KMS-11 (cell line): ENCODE data around the gene AIF1.

ENCODE experiments used
- H2AFZ ChIP-seq: fragments of 200-600 bp; sonication (generic); 2 replicates; pipeline ENCODE4 v1.6.1; 2016; ENCODE audit warnings: antibody characterized with exemption, mixed run types, low read depth
- H3K27ac ChIP-seq: fragments of 200-600 bp; sonication (generic); 2 replicates; pipeline ENCODE4 v1.6.1; 2016; ENCODE audit warnings: mild to moderate bottlenecking, mixed run types
- H3K27me3 ChIP-seq: fragments of 200-600 bp; sonication (generic); 2 replicates; pipeline ENCODE4 v1.6.1; 2017; ENCODE audit warnings: mild to moderate bottlenecking, low read depth, mixed run types, moderate library complexity; ENCODE audit not compliant: insufficient read depth
- H3K36me3 ChIP-seq: fragments of 200-600 bp; sonication (generic); 2 replicates; pipeline ENCODE4 v1.6.1; 2017; ENCODE audit warnings: mild to moderate bottlenecking, mixed run types; ENCODE audit not compliant: insufficient read depth
- H3K4me1 ChIP-seq: fragments of 200-600 bp; sonication (generic); 2 replicates; pipeline ENCODE4 v1.6.1; 2016; ENCODE audit warnings: mild to moderate bottlenecking, low read depth, mixed run types; ENCODE audit not compliant: poor library complexity, severe bottlenecking
- H3K4me2 ChIP-seq: fragments of 200-600 bp; sonication (generic); 2 replicates; pipeline ENCODE4 v1.7.0; 2016; ENCODE audit warnings: mild to moderate bottlenecking, mixed run types
- H3K4me3 ChIP-seq: fragments of 200-600 bp; sonication (generic); IDR thresholded peaks from 2 replicates; pipeline ENCODE4 v1.6.1; 2017; ENCODE audit warnings: low read depth, low read length, mixed read lengths; ENCODE audit not compliant: insufficient read depth
- H3K79me2 ChIP-seq: fragments of 200-600 bp; sonication (generic); 2 replicates; pipeline ENCODE4 v1.6.1; 2016; ENCODE audit warnings: low read depth, mixed run types; ENCODE audit not compliant: insufficient read depth
- H3K9ac ChIP-seq: fragments of 200-600 bp; sonication (generic); 2 replicates; pipeline ENCODE4 v1.6.1; 2016; ENCODE audit warnings: mild to moderate bottlenecking, mixed run types
- H4K20me1 ChIP-seq: fragments of 200-600 bp; sonication (generic); 2 replicates; pipeline ENCODE4 v1.6.1; 2016; ENCODE audit warnings: mild to moderate bottlenecking, mixed run types; ENCODE audit not compliant: insufficient read depth
- TF ChIP-seq, protein P1 (sequence below): fragments of 200-600 bp; sonication (generic); conservative IDR thresholded peaks from 2 replicates; pipeline ENCODE4 v1.6.1; 2017; ENCODE audit warnings: low read depth, mild to moderate bottlenecking, antibody characterized with exemption, low read length, moderate library complexity, mixed read lengths

AIF1 gene

GRCh38 chr6:31657406-31658157 is 42.5 kb downstream of the AIF1 start:
- Histone ChIP-seq H3K27me3 (no peaks in the 10 kb centered on the region), H3K36me3 (no peaks in the 10 kb centered on the region), H4K20me1 (no peaks in the 10 kb centered on the region), H3K9ac (no peak overlapping the region), H3K4me3 (no peak overlapping the region), H2AFZ (no peak overlapping the region), H3K27ac (no peak overlapping the region), H3K4me1 (peaks cover 35% of the 10 kb centered on the region), H3K79me2 (peaks cover 16% of the 10 kb centered on the region), H3K4me2 (no peak overlapping the region)
- TF ChIP-seq, protein P1, sequence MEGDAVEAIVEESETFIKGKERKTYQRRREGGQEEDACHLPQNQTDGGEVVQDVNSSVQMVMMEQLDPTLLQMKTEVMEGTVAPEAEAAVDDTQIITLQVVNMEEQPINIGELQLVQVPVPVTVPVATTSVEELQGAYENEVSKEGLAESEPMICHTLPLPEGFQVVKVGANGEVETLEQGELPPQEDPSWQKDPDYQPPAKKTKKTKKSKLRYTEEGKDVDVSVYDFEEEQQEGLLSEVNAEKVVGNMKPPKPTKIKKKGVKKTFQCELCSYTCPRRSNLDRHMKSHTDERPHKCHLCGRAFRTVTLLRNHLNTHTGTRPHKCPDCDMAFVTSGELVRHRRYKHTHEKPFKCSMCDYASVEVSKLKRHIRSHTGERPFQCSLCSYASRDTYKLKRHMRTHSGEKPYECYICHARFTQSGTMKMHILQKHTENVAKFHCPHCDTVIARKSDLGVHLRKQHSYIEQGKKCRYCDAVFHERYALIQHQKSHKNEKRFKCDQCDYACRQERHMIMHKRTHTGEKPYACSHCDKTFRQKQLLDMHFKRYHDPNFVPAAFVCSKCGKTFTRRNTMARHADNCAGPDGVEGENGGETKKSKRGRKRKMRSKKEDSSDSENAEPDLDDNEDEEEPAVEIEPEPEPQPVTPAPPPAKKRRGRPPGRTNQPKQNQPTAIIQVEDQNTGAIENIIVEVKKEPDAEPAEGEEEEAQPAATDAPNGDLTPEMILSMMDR, result no peak

- Histone ChIP-seq H3K27ac (no peak overlapping the region), H3K79me2 (peaks cover 18% of the 10 kb centered on the region), H2AFZ (no peak overlapping the region), H3K36me3 (no peaks in the 10 kb centered on the region), H3K9ac (no peak overlapping the region), H3K4me3 (no peak overlapping the region), H3K27me3 (no peaks in the 10 kb centered on the region), H4K20me1 (no peaks in the 10 kb centered on the region), H3K4me1 (peaks cover 38% of the 10 kb centered on the region), H3K4me2 (no peak overlapping the region)
- TF ChIP-seq, protein P1, result no peak
Measured at GRCh38 chr6:31658158-31658688, 43.2 kb downstream of the AIF1 start.

DNA sequence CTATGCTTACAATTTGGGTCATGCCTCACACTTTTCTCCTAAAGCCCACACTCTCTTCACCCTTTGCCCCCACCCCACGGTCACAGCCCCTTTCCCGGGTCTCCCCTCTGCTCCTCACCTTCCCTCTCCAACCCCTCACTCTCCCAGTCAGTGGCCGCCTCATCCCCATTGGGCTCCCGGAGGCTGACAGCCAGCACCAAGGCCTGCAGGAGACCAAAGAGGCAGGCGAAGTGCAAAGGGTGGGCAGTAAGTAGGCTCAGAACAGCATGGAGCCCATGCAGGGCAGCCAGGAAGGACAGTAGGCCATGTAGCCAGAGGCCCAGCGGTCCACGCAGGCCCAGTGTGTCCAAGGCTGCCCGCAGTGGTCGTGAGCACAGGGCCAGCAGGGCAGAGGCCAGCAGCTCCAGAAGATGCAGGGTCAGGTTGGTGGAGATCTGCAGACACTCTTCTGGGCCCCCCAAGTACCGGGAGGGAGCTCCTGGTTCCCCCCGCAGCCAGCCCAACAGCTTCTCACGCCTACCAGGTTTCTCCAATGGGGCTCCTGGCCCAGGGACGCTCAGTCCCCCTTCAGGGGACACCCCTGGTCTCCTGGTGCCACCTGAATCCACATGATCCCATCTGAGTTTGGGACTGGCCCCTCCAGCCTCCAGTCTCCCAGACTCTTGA is 44.1 kb downstream of the AIF1 start:
- no peaks in the 10 kb centered on the region for H3K27me3 ChIP-seq
- no peaks in the 10 kb centered on the region for H3K36me3 ChIP-seq
- peak overlapping the region; percentile 87; the same call in 1 of the 2 replicates for H3K4me2 ChIP-seq
- H4K20me1 ChIP-seq, result no peaks in the 10 kb centered on the region
- H3K27ac ChIP-seq, result no peak overlapping the region
- peaks cover 43% of the 10 kb centered on the region for H3K4me1 ChIP-seq
- peaks cover 27% of the 10 kb centered on the region for H3K79me2 ChIP-seq
- TF ChIP-seq, protein P1, result no peak
- no peak overlapping the region for H2AFZ ChIP-seq
- no peak overlapping the region for H3K4me3 ChIP-seq
- no peak overlapping the region for H3K9ac ChIP-seq

- Histone ChIP-seq H3K36me3 (no peaks in the 10 kb centered on the region), H3K27ac (peak overlapping the region; percentile 42; the same call in 1 of the 2 replicates), H4K20me1 (no peaks in the 10 kb centered on the region), H3K27me3 (no peaks in the 10 kb centered on the region), H3K9ac (peak overlapping the region; percentile 60; the same call in 1 of the 2 replicates), H2AFZ (peak overlapping the region; percentile 56), H3K79me2 (peaks cover 33% of the 10 kb centered on the region), H3K4me3 (no peak overlapping the region), H3K4me1 (peaks cover 45% of the 10 kb centered on the region), H3K4me2 (peak overlapping the region; percentile 87)
- TF ChIP-seq, protein P1, result no peak
Measured at GRCh38 chr6:31659649-31660380, 44.8 kb downstream of the AIF1 start.
